Tibial nerve (tissue), 4 donors: Measurements from ENCODE around the gene FBN3. TPM values are rescaled to one million over a fixed set of nuclear protein-coding genes. Genes with fewer than 3 reads are reported as not detected.

ENCODE experiments used
- DNase-seq, 2 donors: peaks; one replicate each; pipeline ENCODE4 v3.0.0-alpha.2; 2019; ENCODE audit warnings: low spot score in 2 of 2
- H3K27ac ChIP-seq, 4 donors: fragments of 200-600 bp; sonication (generic) in 3 of 4; one replicate each; pipeline ENCODE4 v1.5.1; 2017 to 2019; ENCODE audit warnings: mild to moderate bottlenecking in 1 of 4
- H3K27me3 ChIP-seq, 2 donors: fragments of 200-600 bp; sonication (generic) in 1 of 2; one replicate each; pipeline versions ENCODE4 v1.5.1 to v1.6.0; 2017 to 2019
- H3K36me3 ChIP-seq, 3 donors: fragments of 200-600 bp; sonication (generic); one replicate each; pipeline ENCODE4 v1.5.1; 2018 to 2019
- H3K4me1 ChIP-seq, 4 donors: fragments of 200-600 bp; sonication (generic) in 3 of 4; one replicate each; pipeline ENCODE4 v1.5.1; 2017 to 2019
- H3K4me3 ChIP-seq, 4 donors: fragments of 200-600 bp; sonication (generic) in 3 of 4; one replicate each; pipeline ENCODE4 v1.5.1; 2017 to 2019; ENCODE audit warnings: mild to moderate bottlenecking in 1 of 4, moderate library complexity in 1 of 4
- H3K9me3 ChIP-seq, 4 donors: fragments of 200-600 bp; sonication (generic) in 3 of 4; one replicate each; pipeline ENCODE4 v1.5.1; 2017 to 2019
- CTCF ChIP-seq, 5 experiments: fragments of 200-600 bp in 3 of 5; fragments of 450-650 bp in 2 of 5; sonication (generic) in 3 of 5; IDR thresholded peaks; one replicate each; pipeline ENCODE4 v1.5.1; 2016 to 2019; ENCODE audit warnings: antibody characterized with exemption in 5 of 5, mild to moderate bottlenecking in 3 of 5, moderate library complexity in 2 of 5
- EP300 ChIP-seq, 2 donors: sonication (generic); formaldehyde crosslinking; IDR thresholded peaks; one replicate each; pipeline ENCODE4 v1.6.1; 2017; ENCODE audit warnings: antibody characterized with exemption in 2 of 2, mild to moderate bottlenecking in 1 of 2
- POLR2A ChIP-seq, 2 donors: fragments of 450-650 bp; IDR thresholded peaks; one replicate each; pipeline ENCODE4 v1.6.1; 2017; ENCODE audit warnings: antibody characterized with exemption in 2 of 2, mild to moderate bottlenecking in 2 of 2, moderate library complexity in 2 of 2
- WGBS, 2 donors: methylation state at CpG; one replicate each; pipeline ENCODE4 v1.1.5; 2018; 5-methylcytosine and 5-hydroxymethylcytosine counted together
- total RNA-seq, 4 donors: library from RNA; depleted of rRNA; stranded (reverse); fragments of >200 nt; gene quantifications; one replicate each; pipeline ENCODE4 v1.1.0, GENCODE V29; 2016

Gene FBN3
- total RNA-seq, 4 donors from 2014 or later = 0.20 to 2.5 TPM; not detected in 2

GRCh38 chr19:8120636-8121480, 28.5 kb downstream of the FBN3 start:
- no peak for DNase-seq
- H3K9me3 ChIP-seq = no peaks in the 10 kb centered on the region
- no peaks in the 10 kb centered on the region for H3K27me3 ChIP-seq
- no peak overlapping the region for H3K4me3 ChIP-seq
- no peak overlapping the region for H3K27ac ChIP-seq
- WGBS, 2 donors = 88% methylated on average over 26 of the region's 26 CpGs
- TF ChIP-seq CTCF (IDR thresholded peaks at IDR 0.05) (no peak), EP300 (IDR thresholded peaks at IDR 0.05) (no peak), POLR2A (IDR thresholded peaks at IDR 0.05) (no peak)
- H3K36me3 ChIP-seq = no peaks in the 10 kb centered on the region
- no peaks in the 10 kb centered on the region for H3K4me1 ChIP-seq

GRCh38 chr19:8117991-8118390, 31.4 kb downstream of the FBN3 start:
- no peak overlapping the region for H3K27ac ChIP-seq
- no peaks in the 10 kb centered on the region for H3K4me1 ChIP-seq
- no peaks in the 10 kb centered on the region for H3K27me3 ChIP-seq
- no peak overlapping the region for H3K4me3 ChIP-seq
- 68 to 70% methylated on average over 2 of the region's 2 CpGs for WGBS, 2 donors
- H3K9me3 ChIP-seq = no peaks in the 10 kb centered on the region
- TF ChIP-seq EP300 (IDR thresholded peaks at IDR 0.05) (no peak), POLR2A (IDR thresholded peaks at IDR 0.05) (no peak), CTCF (IDR thresholded peaks at IDR 0.05) (no peak)
- DNase-seq = no peak
- H3K36me3 ChIP-seq = no peaks in the 10 kb centered on the region

GRCh38 chr19:8116437-8117293, 32.7 kb downstream of the FBN3 start:
- no peaks in the 10 kb centered on the region for H3K27me3 ChIP-seq
- DNase-seq = no peak
- TF ChIP-seq CTCF (IDR thresholded peaks at IDR 0.05) = no peak
- TF ChIP-seq POLR2A (IDR thresholded peaks at IDR 0.05) = no peak
- no peak overlapping the region for H3K27ac ChIP-seq
- no peaks in the 10 kb centered on the region for H3K9me3 ChIP-seq
- H3K4me3 ChIP-seq = no peak overlapping the region
- 86 to 90% methylated on average over 17 to 20 of the region's 23 CpGs for WGBS, 2 donors
- H3K36me3 ChIP-seq = no peaks in the 10 kb centered on the region
- H3K4me1 ChIP-seq = no peaks in the 10 kb centered on the region

GRCh38 chr19:8115805-8116396, 33.5 kb downstream of the FBN3 start:
- H3K4me3 ChIP-seq = no peak overlapping the region
- H3K36me3 ChIP-seq = no peaks in the 10 kb centered on the region
- DNase-seq = no peak
- H3K4me1 ChIP-seq = no peaks in the 10 kb centered on the region
- H3K9me3 ChIP-seq = peaks cover 0 to 2% (median 0%) of the 10 kb centered on the region in 4 donors
- no peaks in the 10 kb centered on the region for H3K27me3 ChIP-seq
- no peak for TF ChIP-seq CTCF (IDR thresholded peaks at IDR 0.05)
- 80 to 90% methylated on average over 6 of the region's 6 CpGs for WGBS, 2 donors
- no peak overlapping the region for H3K27ac ChIP-seq
